GM12878 (cell line): ENCODE results near the gene SPTY2D1. TPM values are rescaled to one million over a fixed set of nuclear protein-coding genes. Genes with fewer than 3 reads are reported as not detected.

Source experiments
- ATAC-seq: fragments of 200-7000 bp; cut with Tn5 transposase; 3 replicates; pipeline ENCODE4 v1.9.1; 2020; ENCODE audit warnings: mild to moderate bottlenecking, moderate library complexity
- BruUV-seq: library from RNA; stranded (reverse); fragments of 400-500 nt; replicated peaks from 2 replicates; lab custom pipeline; 2021; lab: Mats Ljungman, UMichigan
- CTCF ChIA-PET: fragments of 300-600 bp; sonication (Branson Sonifier 250); formaldehyde crosslinking; extraction: SDS; loops from one replicate; lab custom pipeline; 2021; ENCODE audit warnings: inconsistent platforms; lab: Yijun Ruan, JAX
- POLR2A ChIA-PET: fragments of 350-600 bp; formaldehyde crosslinking; extraction: SDS; loops from one replicate; lab custom pipeline; 2021; ENCODE audit warnings: inconsistent platforms; lab: Charles Lee
- RAD21 ChIA-PET: fragments of 300-600 bp; sonication (Branson Sonifier 250); formaldehyde crosslinking; loops from one replicate; lab custom pipeline; 2023; ENCODE audit warnings: antibody characterized with exemption; ENCODE audit not compliant: unreplicated experiment; lab: Charles Lee
- SMC1A ChIA-PET: fragments of 300-600 bp; sonication (Branson Sonifier 250); formaldehyde crosslinking; loops from one replicate; lab custom pipeline; 2023; ENCODE audit not compliant: unreplicated experiment, uncharacterized antibody; lab: Charles Lee
- DNase-seq: peaks from one replicate; pipeline ENCODE4 v3.0.0-alpha.2; 2011; ENCODE audit warnings: low read depth, low spot score
- FAIRE-seq: peaks from 3 replicates; lab custom pipeline; 2011; peaks lifted over from hg19 to GRCh38; lab: Jason Lieb, UNC
- H2AFZ ChIP-seq: 2 replicates; pipeline ENCODE4 v1.6.0; 2011; ENCODE audit warnings: low read depth, low read length, control low read depth; ENCODE audit not compliant: control insufficient read depth
- H3K27ac ChIP-seq: 2 replicates; pipeline ENCODE4 v1.5.1; 2011; ENCODE audit warnings: control low read depth; ENCODE audit not compliant: control insufficient read depth, insufficient read depth
- H3K27me3 ChIP-seq, 2 experiments: replicated peaks in 1 of 2; 2 replicates each; pipeline versions ENCODE4 v1.6.0 to v1.6.1; 2011; ENCODE audit warnings: low read length in 1 of 2; ENCODE audit not compliant: control insufficient read depth in 2 of 2, insufficient read depth in 2 of 2
- H3K36me3 ChIP-seq, 2 experiments: 2 replicates each; pipeline ENCODE4 v1.5.1; 2011; ENCODE audit warnings: low read length in 1 of 2; ENCODE audit not compliant: control insufficient read depth in 2 of 2, insufficient read depth in 2 of 2
- H3K4me1 ChIP-seq: 2 replicates; pipeline ENCODE4 v1.6.1; 2011; ENCODE audit warnings: mild to moderate bottlenecking, low read length, moderate library complexity, mixed read lengths; ENCODE audit not compliant: control insufficient read depth, insufficient read depth
- H3K4me2 ChIP-seq: 2 replicates; pipeline ENCODE4 v1.6.0; 2011; ENCODE audit warnings: control low read depth; ENCODE audit not compliant: control insufficient read depth, insufficient read depth
- H3K4me3 ChIP-seq: fragments of 200-600 bp; sonication (generic); 2 replicates; pipeline ENCODE4 v1.5.1; 2016
- H3K79me2 ChIP-seq: 2 replicates; pipeline ENCODE4 v1.6.0; 2011; ENCODE audit warnings: low read length; ENCODE audit not compliant: control insufficient read depth, insufficient read depth
- H3K9ac ChIP-seq: 2 replicates; pipeline ENCODE4 v1.8.0; 2011; ENCODE audit warnings: low read length, control low read depth, mixed read lengths; ENCODE audit not compliant: control insufficient read depth, insufficient read depth
- H3K9me3 ChIP-seq: replicated peaks from 3 replicates; pipeline ENCODE4 v1.5.1; 2011; ENCODE audit warnings: mild to moderate bottlenecking, low read length; ENCODE audit not compliant: control insufficient read depth, insufficient read depth
- H4K20me1 ChIP-seq: 2 replicates; pipeline ENCODE4 v1.6.0; 2011; ENCODE audit not compliant: control insufficient read depth, insufficient read depth
- CBFB ChIP-seq: IDR thresholded peaks from 2 replicates; pipeline ENCODE4 v1.6.1; 2016; ENCODE audit warnings: antibody characterized with exemption, low read depth
- MEF2B ChIP-seq: fragments of 450-650 bp; IDR thresholded peaks from 2 replicates; pipeline ENCODE4 v1.6.1; 2018; ENCODE audit warnings: mild to moderate bottlenecking, moderate library complexity; ENCODE audit not compliant: partially characterized antibody, poor library complexity, severe bottlenecking
- MTA3 ChIP-seq: IDR thresholded peaks from 2 replicates; pipeline ENCODE4 v1.6.1; 2012; ENCODE audit warnings: low read length, inconsistent platforms, borderline replicate concordance
- MYC ChIP-seq: IDR thresholded peaks from 2 replicates; pipeline ENCODE4 v1.6.1; 2011; ENCODE audit warnings: mild to moderate bottlenecking, low read length, moderate library complexity, inconsistent platforms; ENCODE audit not compliant: insufficient read depth, insufficient replicate concordance, insufficient read length, severe bottlenecking
- NFXL1 ChIP-seq: fragments of 450-650 bp; IDR thresholded peaks from 2 replicates; pipeline ENCODE4 v1.6.1; 2017; ENCODE audit warnings: antibody characterized with exemption, mild to moderate bottlenecking, borderline replicate concordance
- NFYB ChIP-seq: IDR thresholded peaks from 2 replicates; pipeline ENCODE4 v1.6.1; 2011; ENCODE audit warnings: low read depth, mild to moderate bottlenecking, low read length, improper control_type of control experiment, moderate library complexity; ENCODE audit not compliant: insufficient read depth
- SMAD5 ChIP-seq: IDR thresholded peaks from 2 replicates; pipeline ENCODE4 v1.6.1; 2016; ENCODE audit warnings: antibody characterized with exemption, low read depth
- SREBF1 ChIP-seq: IDR thresholded peaks from 2 replicates; pipeline ENCODE4 v1.6.1; 2012; ENCODE audit warnings: mild to moderate bottlenecking, low read length
- ZBTB33 ChIP-seq: fragments of 450-650 bp; IDR thresholded peaks from 2 replicates; pipeline ENCODE4 v1.6.1; 2017; ENCODE audit warnings: mild to moderate bottlenecking
- ZNF622 ChIP-seq: fragments of 450-650 bp; IDR thresholded peaks from 2 replicates; pipeline ENCODE4 v1.6.1; 2017; ENCODE audit warnings: mild to moderate bottlenecking, inconsistent platforms
- ZSCAN29 ChIP-seq: fragments of 450-650 bp; IDR thresholded peaks from 2 replicates; pipeline ENCODE4 v1.6.1; 2017; ENCODE audit warnings: mild to moderate bottlenecking, moderate library complexity
- WGBS: methylation state at CpG from one replicate; pipeline ENCODE4 v1.1.6; 2016; ENCODE audit warnings: low lambda C conversion rate; ENCODE audit not compliant: insufficient replicate concordance, insufficient coverage; ENCODE audit errors: missing lambda C conversion rate; 5-methylcytosine and 5-hydroxymethylcytosine counted together
- in situ Hi-C: fragments of 300-500 bp; cut with MboI; formaldehyde crosslinking; loops from 9 replicates; pipeline ENCODE4 v1.14.3; 2018; ENCODE audit warnings: mixed read lengths
- intact Hi-C: fragments of 100-400 bp; cut with micrococcal nuclease; formaldehyde crosslinking; loops from one replicate; pipeline ENCODE4 v1.14.2; 2022; ENCODE audit not compliant: unreplicated experiment
- polyA plus RNA-seq, 11 experiments: library from polyadenylated mRNA; depleted of rRNA in 4 of 11; unstranded in 6 of 11; stranded (reverse) in 5 of 11; fragments of >200 nt; fragmentation: Nextera tagmentation in 4 of 11; fragmentation: Illumina TruSeq in 1 of 11; extraction: Ambion mirVana in 4 of 11; extraction: Trizol in 1 of 11; gene quantifications; 1 replicate in 1 of 11; 2 replicates in 10 of 11; pipeline versions ENCODE4 v1.2.1 to v1.2.3, GENCODE V29; 2011 to 2016; ENCODE audit warnings: inconsistent platforms in 2 of 11, missing spikeins in 2 of 11, low read depth in 1 of 11
- total RNA-seq, 4 experiments: library from RNA; depleted of rRNA in 3 of 4; stranded (reverse); fragments of >200 nt in 3 of 4; fragmentation: Illumina TruSeq in 1 of 4; extraction: Trizol in 1 of 4; gene quantifications; 2 replicates each; pipeline versions ENCODE4 v1.2.1 to v1.2.3, GENCODE V29; 2013 to 2021
- TF ChIP-seq, protein P1 (sequence below): IDR thresholded peaks from 2 replicates; pipeline ENCODE4 v1.6.1; 2012; ENCODE audit warnings: low read length, inconsistent platforms

The SPTY2D1 gene
- total and polyA plus RNA-seq, 10 of the 15 experiments (the other 5 are each of a cell fraction or from before 2014, with no cell fraction given) = 4.6 to 31.1 (median 15.5) TPM

DNA sequence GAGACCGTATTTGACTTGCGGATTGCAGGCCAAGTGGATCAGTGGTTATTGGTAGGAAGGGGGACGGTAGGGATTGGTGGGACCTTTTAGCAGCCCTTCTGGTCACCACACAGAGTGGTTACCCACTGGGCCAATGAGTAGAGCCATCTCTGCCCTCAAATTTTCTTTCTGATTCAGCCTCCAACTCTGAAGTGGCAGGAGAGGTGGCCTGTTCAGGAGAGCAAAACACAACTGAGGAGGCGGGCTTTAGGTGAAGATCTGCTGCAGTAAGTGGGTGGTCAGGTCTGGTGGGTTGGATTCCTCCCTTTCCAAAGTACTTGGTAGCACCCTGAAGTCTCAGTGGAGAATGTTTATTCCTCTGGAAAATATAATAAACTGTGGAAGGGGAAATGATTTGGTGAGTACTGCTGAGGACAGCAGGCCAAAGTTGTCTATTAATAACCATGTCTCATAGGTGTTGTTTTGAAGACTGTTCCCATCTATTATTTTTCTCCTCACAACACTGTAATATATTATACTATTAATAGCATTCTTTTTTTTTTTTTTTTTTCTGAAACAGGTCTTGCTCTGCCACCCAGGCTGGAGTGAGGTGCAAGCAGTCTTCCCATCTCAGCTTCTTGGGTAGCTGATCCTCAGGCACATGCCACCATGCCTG, 33.1 kb downstream of the SPTY2D1 start:
- BruUV-seq = no TSS peak
- WGBS = 96% methylated on average over 4 of the region's 4 CpGs
- no peaks in the 10 kb centered on the region for H3K4me1 ChIP-seq
- FAIRE-seq (no peak), ATAC-seq (no peak), DNase-seq (no peak)
- no peak overlapping the region for H3K4me2 ChIP-seq
- no peaks in the 10 kb centered on the region for H3K36me3 ChIP-seq
- ChIA-PET POLR2A (interaction anchor here (0.6 to 2.4 kb wide), 3 partner anchors 14 to 371 kb away, joined by 4 to 7 read pairs (median 4); no protein-coding TSS in a partner anchor), RAD21 (no interaction called here), SMC1A (interaction anchor here (1.4 kb wide), 1 partner anchor 32 kb away, joined by 3 read pairs; no protein-coding TSS in a partner anchor), CTCF (no interaction called here)
- no peak overlapping the region for H3K4me3 ChIP-seq
- no peak overlapping the region for H2AFZ ChIP-seq
- no peak overlapping the region for H3K27ac ChIP-seq
- H3K9ac ChIP-seq = no peak overlapping the region
- H3K9me3 ChIP-seq = no peaks in the 10 kb centered on the region
- no peak for TF ChIP-seq SREBF1
- no peak for TF ChIP-seq SMAD5
- TF ChIP-seq, protein P1, sequence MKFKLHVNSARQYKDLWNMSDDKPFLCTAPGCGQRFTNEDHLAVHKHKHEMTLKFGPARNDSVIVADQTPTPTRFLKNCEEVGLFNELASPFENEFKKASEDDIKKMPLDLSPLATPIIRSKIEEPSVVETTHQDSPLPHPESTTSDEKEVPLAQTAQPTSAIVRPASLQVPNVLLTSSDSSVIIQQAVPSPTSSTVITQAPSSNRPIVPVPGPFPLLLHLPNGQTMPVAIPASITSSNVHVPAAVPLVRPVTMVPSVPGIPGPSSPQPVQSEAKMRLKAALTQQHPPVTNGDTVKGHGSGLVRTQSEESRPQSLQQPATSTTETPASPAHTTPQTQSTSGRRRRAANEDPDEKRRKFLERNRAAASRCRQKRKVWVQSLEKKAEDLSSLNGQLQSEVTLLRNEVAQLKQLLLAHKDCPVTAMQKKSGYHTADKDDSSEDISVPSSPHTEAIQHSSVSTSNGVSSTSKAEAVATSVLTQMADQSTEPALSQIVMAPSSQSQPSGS = no peak
- in situ Hi-C loops = no loop called here
- no peaks in the 10 kb centered on the region for H4K20me1 ChIP-seq
- intact Hi-C loops = no loop called here
- no peaks in the 10 kb centered on the region for H3K79me2 ChIP-seq
- H3K27me3 ChIP-seq = no peaks in the 10 kb centered on the region

DNA sequence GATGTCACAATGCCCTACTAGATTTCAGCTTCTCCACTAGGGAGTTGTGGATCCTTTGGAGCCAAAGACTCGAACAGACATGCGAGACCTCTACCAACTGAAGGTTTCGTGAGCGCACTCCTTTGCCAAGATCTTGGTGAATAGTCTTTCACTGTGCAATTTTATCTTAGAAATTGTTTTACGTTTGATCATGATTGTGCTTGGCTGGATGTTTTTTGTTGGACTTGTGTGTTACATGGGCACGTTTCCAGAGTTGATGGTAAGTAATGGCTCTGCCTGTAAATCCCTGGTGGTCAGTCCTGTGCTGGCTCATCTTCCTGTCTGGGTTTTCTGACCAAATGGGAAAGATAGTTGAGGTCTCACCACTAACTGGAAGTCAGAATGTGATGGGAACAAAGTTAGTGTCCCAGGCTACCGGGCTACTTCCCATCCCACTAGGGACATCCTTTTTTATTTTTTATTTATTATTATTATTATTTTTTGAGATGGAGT, 34.4 kb downstream of the SPTY2D1 start, which contains the start of gene MISFA:
Gene MISFA (plus strand): TSS at position 51 of the 492 bp plus-strand sequence. CDS start 140 bp downstream, at position 191.
- Histone ChIP-seq H3K36me3 (no peaks in the 10 kb centered on the region; a peak in 1 of 4 replicates), H3K79me2 (no peaks in the 10 kb centered on the region), H3K4me3 (no peak within 1 kb of the TSS), H3K27ac (no peak within 1 kb of the TSS), H3K27me3 (no peaks in the 10 kb centered on the region), H3K4me1 (no peaks in the 10 kb centered on the region), H4K20me1 (no peaks in the 10 kb centered on the region), H2AFZ (no peak within 1 kb of the TSS), H3K4me2 (no peak within 1 kb of the TSS), H3K9me3 (no peaks in the 10 kb centered on the region), H3K9ac (no peak within 1 kb of the TSS)
- in situ Hi-C loops (no loop called here), intact Hi-C loops (no loop called here)
- ChIA-PET CTCF (interaction anchor here (0.6 to 1.2 kb wide), 2 partner anchors 10 to 144 kb away, joined by 3 to 5 read pairs; no protein-coding TSS in a partner anchor), POLR2A (no interaction called here), SMC1A (no interaction called here), RAD21 (no interaction called here)
- ATAC-seq (no peak), DNase-seq (no peak), FAIRE-seq (no peak)
- 96% methylated on average over 7 of the region's 7 CpGs for WGBS
- BruUV-seq = no TSS peak
- TF ChIP-seq MYC (no peak), MTA3 (no peak), CBFB (no peak), ZSCAN29 (no peak), ZNF622 (no peak), NFXL1 (no peak), ZBTB33 (no peak), MEF2B (no peak), NFYB (no peak)
